Measurements from ENCODE around the gene CARD19.

The CARD19 gene

GRCh38 chr9:93128011-93128714, 32.1 kb downstream of the CARD19 start:
- Histone ChIP-seq H3K27ac (peak overlapping the region in 13 of 21 experiments; percentile 0 to 73 (median 55)), H3K4me3 (no peak overlapping the region)

- Histone ChIP-seq H3K4me3 (no peak overlapping the region), H3K27ac (peak overlapping the region in 7 of 21 experiments; percentile 0 to 90 (median 55))
Measured at GRCh38 chr9:93128715-93129224, 32.8 kb downstream of the CARD19 start.

GRCh38 chr9:93129286-93129685, 33.3 kb downstream of the CARD19 start:
- H3K27ac ChIP-seq = peak overlapping the region in 11 of 21 experiments; percentile 7 to 97 (median 48)
- no peak overlapping the region for H3K4me3 ChIP-seq

GRCh38 chr9:93129691-93130500, 33.9 kb downstream of the CARD19 start:
- Histone ChIP-seq H3K4me3 (no peak overlapping the region), H3K27ac (peak overlapping the region in 12 of 21 experiments; percentile 19 to 97 (median 69))

- Histone ChIP-seq H3K27ac (peak overlapping the region in 17 of 21 experiments; percentile 21 to 97 (median 90)), H3K4me3 (no peak overlapping the region)
Measured at GRCh38 chr9:93130861-93131481, 35.0 kb downstream of the CARD19 start.

- peak overlapping the region in 4 of 7 experiments; percentile 77 to 93 (median 86) for H3K4me3 ChIP-seq
- H3K27ac ChIP-seq = peak overlapping the region in 17 of 21 experiments; percentile 19 to 97 (median 92)
Measured at GRCh38 chr9:93131599-93132286, 35.7 kb downstream of the CARD19 start.

- Histone ChIP-seq H3K27ac (peak overlapping the region in 19 of 21 experiments; percentile 79 to 97 (median 92)), H3K4me3 (peak overlapping the region; percentile 65 to 93 (median 78))
Measured at GRCh38 chr9:93132287-93132927, 36.4 kb downstream of the CARD19 start.

GRCh38 chr9:93132946-93133680, 37.1 kb downstream of the CARD19 start:
- Histone ChIP-seq H3K4me3 (peak overlapping the region; percentile 65 to 93 (median 78)), H3K27ac (peak overlapping the region in 20 of 21 experiments; percentile 65 to 97 (median 92))

- Histone ChIP-seq H3K27ac (peak overlapping the region; percentile 65 to 97 (median 92)), H3K4me3 (peak overlapping the region; percentile 65 to 93 (median 78))
Measured at GRCh38 chr9:93133681-93134014, 37.6 kb downstream of the CARD19 start.

- H3K27ac ChIP-seq = peak within 1 kb of the TSS; percentile 65 to 97 (median 92)
- peak within 1 kb of the TSS; percentile 65 to 93 (median 78) for H3K4me3 ChIP-seq
Measured at GRCh38 chr9:93134015-93134739, 38.2 kb downstream of the CARD19 start, which contains the start of gene NINJ1. NINJ1 (minus strand) TSS chr9:93134251; CDS start chr9:93134217, 34 bp downstream.

GRCh38 chr9:93134740-93135444, 38.9 kb downstream of the CARD19 start:
- Histone ChIP-seq H3K4me3 (peak overlapping the region; percentile 65 to 93 (median 78)), H3K27ac (peak overlapping the region; percentile 65 to 97 (median 92))

- peak overlapping the region in 4 of 21 experiments; percentile 44 to 70 (median 58) for H3K27ac ChIP-seq
Measured at GRCh38 chr9:93136011-93136440, 40.0 kb downstream of the CARD19 start.

GRCh38 chr9:93137362-93137761, 41.3 kb downstream of the CARD19 start:
- peak overlapping the region in 2 of 21 experiments; percentile 8 to 12 for H3K27ac ChIP-seq
- no peak overlapping the region for H3K4me3 ChIP-seq

More at GRCh38 chr9:93136011-93136440, 40.0 kb downstream of the CARD19 start:
- no peak overlapping the region for H3K4me3 ChIP-seq

- Histone ChIP-seq H3K27ac (no peak overlapping the region), H3K4me3 (no peak overlapping the region)
Measured at GRCh38 chr9:93138171-93138764, 42.3 kb downstream of the CARD19 start.

- peak overlapping the region in 3 of 21 experiments; percentile 10 to 54 (median 38) for H3K27ac ChIP-seq
- H3K4me3 ChIP-seq = no peak overlapping the region
Measured at GRCh38 chr9:93139365-93140182, 43.6 kb downstream of the CARD19 start.
